Esophagus squamous epithelium (tissue), 4 donors: Measurements from ENCODE around the gene HTR3E.

ENCODE experiments used
- CTCF ChIP-seq, 6 experiments: fragments of 450-650 bp in 4 of 6; fragments of 200-600 bp in 2 of 6; sonication (generic) in 2 of 6; IDR thresholded peaks; one replicate each; pipeline ENCODE4 v1.5.1; 2016 to 2019; ENCODE audit warnings: antibody characterized with exemption in 6 of 6, mild to moderate bottlenecking in 4 of 6, moderate library complexity in 4 of 6
- POLR2A ChIP-seq, 4 donors: fragments of 450-650 bp; IDR thresholded peaks; one replicate each; pipeline ENCODE4 v1.6.1; 2017; ENCODE audit warnings: antibody characterized with exemption in 4 of 4, mild to moderate bottlenecking in 4 of 4, moderate library complexity in 3 of 4

GRCh38 chr3:184156522-184156955 lies 59.7 kb downstream of the HTR3E start:
- TF ChIP-seq POLR2A (IDR thresholded peaks at IDR 0.05) (no peak), CTCF (IDR thresholded peaks at IDR 0.05) (no peak)
